ENCODE results near the gene PPARA. TPM values are rescaled to one million over a fixed set of nuclear protein-coding genes. Genes with fewer than 3 reads are reported as not detected.

The PPARA gene
- total RNA-seq, 2 donors from 2014 or later, result 48.4 to 67.1 TPM

DNA sequence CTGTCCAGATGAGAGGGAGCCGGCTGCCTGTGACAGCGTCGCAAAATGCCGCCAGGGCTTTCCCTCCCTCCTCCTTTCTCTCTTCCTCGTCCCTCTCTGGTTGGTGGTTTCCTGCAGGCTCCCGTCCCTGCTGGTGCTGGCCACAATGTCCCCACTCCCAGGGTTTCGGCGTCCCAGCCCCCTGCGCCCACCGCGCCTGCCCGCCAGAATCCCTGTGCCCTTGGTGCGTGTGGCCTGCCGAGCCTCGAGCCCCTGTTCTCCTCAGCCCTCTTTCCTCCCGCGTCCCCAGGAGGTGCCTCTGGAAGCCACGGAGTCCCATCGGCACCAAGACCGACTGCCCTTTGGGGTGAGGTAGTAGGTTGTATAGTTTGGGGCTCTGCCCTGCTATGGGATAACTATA lies 37.9 kb upstream of the PPARA start:
- Histone ChIP-seq H3K4me1 (peaks cover 0 to 93% of the 10 kb centered on the region in 2 donors), H3K27ac (peak overlapping the region; percentile 79 to 80), H3K36me3 (peaks cover 43% of the 10 kb centered on the region), H3K4me3 (no peak overlapping the region), H3K9me3 (no peaks in the 10 kb centered on the region), H3K27me3 (no peaks in the 10 kb centered on the region)
- DNase-seq (ENCODE audit: low spot score), result no peak
- TF ChIP-seq, protein P1, sequence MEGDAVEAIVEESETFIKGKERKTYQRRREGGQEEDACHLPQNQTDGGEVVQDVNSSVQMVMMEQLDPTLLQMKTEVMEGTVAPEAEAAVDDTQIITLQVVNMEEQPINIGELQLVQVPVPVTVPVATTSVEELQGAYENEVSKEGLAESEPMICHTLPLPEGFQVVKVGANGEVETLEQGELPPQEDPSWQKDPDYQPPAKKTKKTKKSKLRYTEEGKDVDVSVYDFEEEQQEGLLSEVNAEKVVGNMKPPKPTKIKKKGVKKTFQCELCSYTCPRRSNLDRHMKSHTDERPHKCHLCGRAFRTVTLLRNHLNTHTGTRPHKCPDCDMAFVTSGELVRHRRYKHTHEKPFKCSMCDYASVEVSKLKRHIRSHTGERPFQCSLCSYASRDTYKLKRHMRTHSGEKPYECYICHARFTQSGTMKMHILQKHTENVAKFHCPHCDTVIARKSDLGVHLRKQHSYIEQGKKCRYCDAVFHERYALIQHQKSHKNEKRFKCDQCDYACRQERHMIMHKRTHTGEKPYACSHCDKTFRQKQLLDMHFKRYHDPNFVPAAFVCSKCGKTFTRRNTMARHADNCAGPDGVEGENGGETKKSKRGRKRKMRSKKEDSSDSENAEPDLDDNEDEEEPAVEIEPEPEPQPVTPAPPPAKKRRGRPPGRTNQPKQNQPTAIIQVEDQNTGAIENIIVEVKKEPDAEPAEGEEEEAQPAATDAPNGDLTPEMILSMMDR (IDR thresholded peaks at IDR 0.05), result no peak

- H3K4me1 ChIP-seq, result peaks cover 0 to 84% of the 10 kb centered on the region in 2 donors
- H3K36me3 ChIP-seq, result peaks cover 35% of the 10 kb centered on the region
- no peak overlapping the region for H3K4me3 ChIP-seq
- no peaks in the 10 kb centered on the region for H3K27me3 ChIP-seq
- TF ChIP-seq, protein P1 (IDR thresholded peaks at IDR 0.05), result no peak
- H3K27ac ChIP-seq, result peak overlapping the region; percentile 79 to 80
- H3K9me3 ChIP-seq, result no peaks in the 10 kb centered on the region
- DNase-seq (ENCODE audit: low spot score), result no peak
Observed at GRCh38 chr22:46113110-46113909, 37.0 kb upstream of the PPARA start.

DNA sequence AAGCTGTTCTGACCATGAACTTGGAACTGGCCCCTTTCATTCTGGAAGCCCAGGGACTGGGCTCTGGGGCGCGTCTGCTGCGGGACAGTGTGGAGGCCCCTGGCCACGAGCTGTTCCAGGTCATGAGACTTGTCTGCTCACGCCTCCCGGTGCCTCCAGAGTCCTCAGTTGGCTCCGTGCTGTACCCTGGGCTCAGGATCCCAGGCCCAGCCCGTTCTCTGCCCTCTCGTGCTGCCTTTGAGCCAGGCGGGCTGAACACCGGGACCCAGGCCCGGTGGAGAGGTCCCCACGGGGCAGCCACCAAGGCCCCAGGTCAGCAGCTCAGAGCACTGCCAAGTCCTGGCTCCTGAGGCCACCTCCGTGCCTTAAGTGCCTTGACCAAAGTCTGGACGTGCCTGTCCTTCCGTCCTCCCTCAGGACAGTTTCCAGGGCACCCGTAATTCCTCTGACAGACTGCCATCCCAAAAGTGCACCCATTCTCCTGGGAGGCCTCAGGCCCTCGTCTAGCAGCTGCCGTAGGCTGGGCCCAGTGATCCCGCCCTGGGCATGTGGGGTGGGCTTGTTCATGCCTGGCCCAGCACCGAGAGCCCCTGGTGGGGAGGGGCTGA lies 36.3 kb upstream of the PPARA start:
- Histone ChIP-seq H3K27me3 (no peaks in the 10 kb centered on the region), H3K4me3 (no peak overlapping the region), H3K9me3 (no peaks in the 10 kb centered on the region), H3K36me3 (peaks cover 30% of the 10 kb centered on the region), H3K4me1 (peaks cover 0 to 77% of the 10 kb centered on the region in 2 donors), H3K27ac (peak overlapping the region; percentile 79 to 80)
- TF ChIP-seq, protein P1 (IDR thresholded peaks at IDR 0.05), result no peak
- DNase-seq (ENCODE audit: low spot score), result no peak

DNA sequence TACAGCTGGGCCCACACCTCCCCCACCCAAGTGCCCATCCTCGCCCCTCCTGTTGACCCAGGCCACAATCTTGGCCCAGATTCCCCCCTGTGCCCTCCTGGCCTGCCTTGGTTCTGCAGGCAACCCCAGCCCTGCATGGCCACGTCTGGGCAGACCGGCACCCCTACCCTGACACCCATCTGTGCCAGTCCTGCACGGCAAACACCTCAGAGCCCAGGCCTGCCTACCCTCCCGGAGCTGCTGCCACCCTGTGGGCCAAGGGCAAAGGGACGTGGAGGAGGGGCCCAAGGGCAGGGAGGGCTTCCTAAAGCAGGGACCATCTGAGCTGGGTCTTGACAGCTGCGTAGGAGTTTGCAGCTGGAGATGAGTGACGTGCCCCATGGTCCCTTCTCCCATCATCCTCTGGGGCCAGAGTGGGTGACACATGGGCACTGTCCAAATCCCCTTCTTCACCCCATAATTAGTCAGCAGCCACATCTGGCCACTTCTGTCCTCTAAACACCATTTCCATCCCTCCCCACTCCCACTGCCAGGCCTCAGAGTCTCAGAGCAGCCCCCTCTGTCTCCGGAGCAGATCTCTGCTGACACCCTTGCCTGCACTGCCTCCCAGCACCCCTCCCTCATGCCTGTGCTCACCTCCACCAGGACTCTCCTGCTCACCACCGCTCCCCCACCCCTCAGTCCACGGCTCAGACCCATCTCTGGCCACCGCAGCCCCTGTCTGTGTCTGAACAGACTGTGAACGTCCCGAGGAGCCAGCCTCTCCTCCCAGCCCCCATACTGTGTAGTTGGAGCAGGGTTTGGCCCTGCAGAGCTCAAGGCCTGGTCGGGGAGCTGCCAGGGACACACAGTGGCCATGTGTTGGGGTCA lies 35.6 kb upstream of the PPARA start:
- H3K4me3 ChIP-seq, result no peak overlapping the region
- no peaks in the 10 kb centered on the region for H3K27me3 ChIP-seq
- TF ChIP-seq, protein P1 (IDR thresholded peaks at IDR 0.05), result peak in 1 of 2 donors; percentile 14
- peaks cover 0 to 77% of the 10 kb centered on the region in 2 donors for H3K4me1 ChIP-seq
- no peak for DNase-seq (ENCODE audit: low spot score)
- peak overlapping the region; percentile 79 to 80 for H3K27ac ChIP-seq
- no peaks in the 10 kb centered on the region for H3K9me3 ChIP-seq
- H3K36me3 ChIP-seq, result peaks cover 27% of the 10 kb centered on the region

DNA sequence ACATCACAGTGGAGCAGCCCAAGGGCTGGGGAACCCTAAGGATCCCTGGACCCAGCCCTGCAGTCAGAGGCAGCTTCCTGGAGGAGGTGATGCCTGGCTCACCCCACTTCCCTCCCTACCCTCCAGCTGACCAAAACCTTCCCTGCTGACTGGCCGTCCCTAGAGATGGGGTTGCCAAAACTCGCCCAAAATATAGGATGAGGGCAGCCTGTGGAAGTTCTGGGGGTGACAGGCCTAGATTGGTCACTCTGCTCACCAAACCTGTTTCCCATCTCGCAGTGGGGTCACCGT lies 35.0 kb upstream of the PPARA start:
- Histone ChIP-seq H3K4me1 (peaks cover 0 to 77% of the 10 kb centered on the region in 2 donors), H3K27ac (peak overlapping the region; percentile 79 to 80), H3K27me3 (no peaks in the 10 kb centered on the region), H3K36me3 (peaks cover 21% of the 10 kb centered on the region), H3K9me3 (no peaks in the 10 kb centered on the region), H3K4me3 (no peak overlapping the region)
- TF ChIP-seq, protein P1 (IDR thresholded peaks at IDR 0.05), result no peak
- no peak for DNase-seq (ENCODE audit: low spot score)
